GM18858 (cell line): ENCODE measurements around the gene NTRK3.
"Not testable (repeated sequence)": the region's sequence is repeated elsewhere in the genome, so short reads cannot be mapped to it uniquely, and the experiment has no call there.

Experiments
- ATAC-seq: cut with Tn5 transposase; IDR thresholded peaks from one replicate; pipeline ENCODE4 v1.9.1; 2021; ENCODE audit not compliant: unreplicated experiment

NTRK3 gene

GRCh38 chr15:88080616-88081015, 175.9 kb downstream of the NTRK3 start:
- ATAC-seq: no peak

- no peak for ATAC-seq
These were observed 179.1 kb downstream of the NTRK3 start for GRCh38 chr15:88077296-88078020.

- no peak for ATAC-seq
These were observed 180.2 kb downstream of the NTRK3 start for GRCh38 chr15:88076328-88076727.

GRCh38 chr15:88075102-88075501, 181.4 kb downstream of the NTRK3 start:
- ATAC-seq: no peak

- ATAC-seq: no peak
These were observed 182.2 kb downstream of the NTRK3 start for GRCh38 chr15:88074386-88074785.

- no peak for ATAC-seq
These were observed 183.2 kb downstream of the NTRK3 start for GRCh38 chr15:88073391-88073691.

GRCh38 chr15:88072598-88073390, 183.7 kb downstream of the NTRK3 start:
- ATAC-seq: no peak

GRCh38 chr15:88072133-88072532, 184.4 kb downstream of the NTRK3 start:
- ATAC-seq: not testable (repeated sequence)

- ATAC-seq: no peak
These were observed 185.4 kb downstream of the NTRK3 start for GRCh38 chr15:88071141-88071540.

- no peak for ATAC-seq
These were observed 187.0 kb downstream of the NTRK3 start for GRCh38 chr15:88069561-88069960.

GRCh38 chr15:88067331-88067685, 189.2 kb downstream of the NTRK3 start:
- ATAC-seq: no peak

- no peak for ATAC-seq
These were observed 189.8 kb downstream of the NTRK3 start for GRCh38 chr15:88066636-88067330.

GRCh38 chr15:88061452-88061851, 195.1 kb downstream of the NTRK3 start:
- no peak for ATAC-seq

- no peak for ATAC-seq
These were observed 196.2 kb downstream of the NTRK3 start for GRCh38 chr15:88060383-88060782.

- ATAC-seq: no peak
These were observed 198.7 kb downstream of the NTRK3 start for GRCh38 chr15:88057836-88058235.

- peak; percentile 90 for ATAC-seq
These were observed 207.0 kb downstream of the NTRK3 start for GRCh38 chr15:88049506-88049905.

- no peak for ATAC-seq
These were observed 207.8 kb downstream of the NTRK3 start for GRCh38 chr15:88048755-88049154.

- ATAC-seq: no peak
These were observed 208.3 kb downstream of the NTRK3 start for GRCh38 chr15:88048237-88048636.

- ATAC-seq: no peak
These were observed 209.9 kb downstream of the NTRK3 start for GRCh38 chr15:88046576-88047129.

GRCh38 chr15:88043396-88043795, 213.1 kb downstream of the NTRK3 start:
- ATAC-seq: no peak

GRCh38 chr15:88042047-88042446, 214.5 kb downstream of the NTRK3 start:
- ATAC-seq: no peak

- no peak for ATAC-seq
These were observed 216.0 kb downstream of the NTRK3 start for GRCh38 chr15:88040516-88040915.
